Effector CD4-positive, alpha-beta T cell (primary cell): ENCODE measurements around the gene ISM1.

Source experiments
- DNase-seq: peaks from one replicate; pipeline ENCODE4 v3.0.0-alpha.2; 2020

ISM1 gene

GRCh38 chr20:13259921-13260320 is 38.8 kb downstream of the ISM1 start:
- DNase-seq, result no peak

GRCh38 chr20:13260650-13261279 is 39.7 kb downstream of the ISM1 start:
- no peak for DNase-seq

- DNase-seq, result peak; percentile 47
These were observed 40.6 kb downstream of the ISM1 start for GRCh38 chr20:13261460-13262301.

- DNase-seq, result no peak
These were observed 41.2 kb downstream of the ISM1 start for GRCh38 chr20:13262302-13262650.

- DNase-seq, result no peak
These were observed 41.7 kb downstream of the ISM1 start for GRCh38 chr20:13262671-13263360.

GRCh38 chr20:13263451-13263850 is 42.4 kb downstream of the ISM1 start:
- DNase-seq, result no peak

GRCh38 chr20:13264907-13265306 is 43.8 kb downstream of the ISM1 start:
- no peak for DNase-seq

- no peak for DNase-seq
These were observed 44.9 kb downstream of the ISM1 start for GRCh38 chr20:13265941-13266340.

- DNase-seq, result no peak
These were observed 46.2 kb downstream of the ISM1 start for GRCh38 chr20:13267231-13267630.

GRCh38 chr20:13268953-13269352 is 47.9 kb downstream of the ISM1 start:
- no peak for DNase-seq

GRCh38 chr20:13270211-13270610 is 49.1 kb downstream of the ISM1 start:
- DNase-seq, result no peak

- DNase-seq, result no peak
These were observed 50.0 kb downstream of the ISM1 start for GRCh38 chr20:13271098-13271497.

GRCh38 chr20:13271977-13272975 is 51.2 kb downstream of the ISM1 start:
- no peak for DNase-seq

- no peak for DNase-seq
These were observed 53.3 kb downstream of the ISM1 start for GRCh38 chr20:13274275-13274861.

- no peak for DNase-seq
These were observed 56.0 kb downstream of the ISM1 start for GRCh38 chr20:13276945-13277541.

- no peak for DNase-seq
These were observed 56.7 kb downstream of the ISM1 start for GRCh38 chr20:13277663-13278295.

GRCh38 chr20:13278812-13279570 is 57.9 kb downstream of the ISM1 start:
- no peak for DNase-seq

GRCh38 chr20:13280609-13281324 is 59.7 kb downstream of the ISM1 start:
- DNase-seq, result no peak
